Stimulated activated CD4-positive, alpha-beta T cell treated with anti-CD3 and anti-CD28 coated beads, TNF-alpha, amount 100 ng/mL, for 24 hours (primary cell): ENCODE results near the gene RASGEF1B.
"Not testable (repeated sequence)": the region's sequence is repeated elsewhere in the genome, so short reads cannot be mapped to it uniquely, and the experiment has no call there.

Experiments used
- DNase-seq, 3 experiments: peaks; one replicate each; pipeline ENCODE4 v3.0.0-alpha.2; 2020; ENCODE audit warnings: low read depth in 3 of 3

Gene RASGEF1B

GRCh38 chr4:81498551-81499099 lies 26.9 kb upstream of the RASGEF1B start:
- no peak for DNase-seq

GRCh38 chr4:81498046-81498445 lies 26.3 kb upstream of the RASGEF1B start:
- no peak for DNase-seq

GRCh38 chr4:81495345-81495744 lies 23.6 kb upstream of the RASGEF1B start:
- DNase-seq = no peak

GRCh38 chr4:81494031-81494431 lies 22.3 kb upstream of the RASGEF1B start:
- DNase-seq = no peak

GRCh38 chr4:81492606-81493230 lies 21.0 kb upstream of the RASGEF1B start:
- no peak for DNase-seq

GRCh38 chr4:81491943-81492342 lies 20.2 kb upstream of the RASGEF1B start:
- DNase-seq = no peak

GRCh38 chr4:81490403-81491160 lies 18.9 kb upstream of the RASGEF1B start:
- no peak for DNase-seq

GRCh38 chr4:81486502-81486901 lies 14.8 kb upstream of the RASGEF1B start:
- DNase-seq = no peak

- no peak for DNase-seq
Measured at GRCh38 chr4:81485310-81485980, 13.7 kb upstream of the RASGEF1B start.

GRCh38 chr4:81482326-81482725 lies 10.6 kb upstream of the RASGEF1B start:
- DNase-seq = no peak

GRCh38 chr4:81481151-81481550 lies 9.4 kb upstream of the RASGEF1B start:
- no peak for DNase-seq

- not testable (repeated sequence) for DNase-seq
Measured at GRCh38 chr4:81479573-81479972, 7.9 kb upstream of the RASGEF1B start.

- not testable (repeated sequence) for DNase-seq
Measured at GRCh38 chr4:81473331-81474265, 1.9 kb upstream of the RASGEF1B start.

- DNase-seq = no peak
Measured at GRCh38 chr4:81472281-81473182, 825 bp upstream of the RASGEF1B start.

GRCh38 chr4:81471298-81471587 lies 464 bp downstream of the RASGEF1B start:
- no peak for DNase-seq

- peak in 1 of 3 experiments; percentile 24 for DNase-seq
Measured at GRCh38 chr4:81470456-81471297, 1.0 kb downstream of the RASGEF1B start.

- DNase-seq = no peak
Measured at GRCh38 chr4:81469781-81470455, 1.8 kb downstream of the RASGEF1B start.

- no peak for DNase-seq
Measured at GRCh38 chr4:81468678-81469077, 3.0 kb downstream of the RASGEF1B start.

GRCh38 chr4:81467672-81467964 lies 4.1 kb downstream of the RASGEF1B start:
- DNase-seq = no peak
